K562 (cell line): ENCODE results near the gene PRKCB.

Experiments used
- CAMTA2 ChIP-seq: fragments of 250-450 bp; sonication (Bioruptor Pico); conservative IDR thresholded peaks from 2 replicates; pipeline ENCODE4 v1.5.1; 2022
- CREB1 ChIP-seq, 2 experiments: sonication (generic) in 1 of 2; formaldehyde crosslinking in 1 of 2; IDR thresholded peaks; 2 replicates each; pipeline versions ENCODE4 v1.6.1 to v1.8.0; 2012 to 2022; ENCODE audit warnings: inconsistent platforms in 1 of 2, mild to moderate bottlenecking in 1 of 2, missing genetic modification reagents in 1 of 2, moderate library complexity in 1 of 2
- CTCF ChIP-seq, 3 experiments: IDR thresholded peaks in 2 of 3; conservative IDR thresholded peaks in 1 of 3; 2 replicates each; pipeline ENCODE4 v1.5.1; 2011 to 2012; ENCODE audit warnings: low read length in 3 of 3, mild to moderate bottlenecking in 3 of 3, control low read depth in 2 of 3, improper control_type of control experiment in 1 of 3, inconsistent platforms in 1 of 3, low read depth in 1 of 3, mixed read lengths in 1 of 3, moderate library complexity in 1 of 3; ENCODE audit not compliant: insufficient read depth in 2 of 3
- ELF2 ChIP-seq: fragments of 250-450 bp; sonication (Bioruptor Pico); IDR thresholded peaks from 2 replicates; pipeline ENCODE4 v1.5.0; 2021; ENCODE audit warnings: mild to moderate bottlenecking
- KLF16 ChIP-seq: IDR thresholded peaks from 2 replicates; pipeline ENCODE4 v1.6.1; 2016; ENCODE audit warnings: antibody characterized with exemption
- MAX ChIP-seq: sonication (generic); formaldehyde crosslinking; IDR thresholded peaks from 2 replicates; pipeline ENCODE4 v1.9.0; 2022; ENCODE audit warnings: mild to moderate bottlenecking, missing genetic modification reagents
- MAZ ChIP-seq, 2 experiments: fragments of 450-650 bp in 1 of 2; sonication (generic) in 1 of 2; formaldehyde crosslinking; IDR thresholded peaks in 1 of 2; conservative IDR thresholded peaks in 1 of 2; 2 replicates each; pipeline versions ENCODE4 v1.4.0 to v1.5.0; 2020; ENCODE audit warnings: mild to moderate bottlenecking in 1 of 2, missing genetic modification reagents in 1 of 2
- NFRKB ChIP-seq: fragments of 450-650 bp; IDR thresholded peaks from 2 replicates; pipeline ENCODE4 v1.6.1; 2016; ENCODE audit warnings: low read depth
- RAD21 ChIP-seq, 2 experiments: fragments of 250-450 bp in 1 of 2; fragments of 450-650 bp in 1 of 2; sonication (Bioruptor Pico) in 1 of 2; formaldehyde crosslinking in 1 of 2; IDR thresholded peaks in 1 of 2; conservative IDR thresholded peaks in 1 of 2; 2 replicates each; pipeline versions ENCODE4 v1.4.0 to v1.8.0; 2020 to 2022; ENCODE audit warnings: mild to moderate bottlenecking in 2 of 2, moderate library complexity in 1 of 2
- RB1 ChIP-seq: fragments of 450-650 bp; IDR thresholded peaks from 2 replicates; pipeline ENCODE4 v1.6.1; 2017; ENCODE audit warnings: low read depth, mild to moderate bottlenecking
- TOE1 ChIP-seq, 2 experiments: fragments of 450-650 bp in 1 of 2; sonication (generic) in 1 of 2; formaldehyde crosslinking in 1 of 2; IDR thresholded peaks; 2 replicates each; pipeline versions ENCODE4 v1.7.1 to v1.8.0; 2016 to 2022; ENCODE audit warnings: borderline replicate concordance in 2 of 2, mild to moderate bottlenecking in 2 of 2, antibody characterized with exemption in 1 of 2, inconsistent platforms in 1 of 2, low read depth in 1 of 2, missing genetic modification reagents in 1 of 2, moderate library complexity in 1 of 2
- USF1 ChIP-seq: sonication (generic); formaldehyde crosslinking; IDR thresholded peaks from 2 replicates; pipeline ENCODE4 v1.9.0; 2022; ENCODE audit warnings: mild to moderate bottlenecking, missing genetic modification reagents
- ZNF79 ChIP-seq: fragments of 250-450 bp; sonication (Bioruptor Pico); IDR thresholded peaks from 2 replicates; pipeline ENCODE4 v1.4.0; 2020; ENCODE audit warnings: low read depth, mild to moderate bottlenecking, moderate library complexity

GRCh38 chr16:24195221-24195620 is 359.4 kb downstream of the PRKCB start:
- TF ChIP-seq CTCF (IDR thresholded peaks at IDR 0.05 in 2 of 3, conservative IDR thresholded peaks at IDR 0.05 in 1 of 3; ENCODE audit: insufficient read depth in 2 of 3, low read depth in 1 of 3, low read length in 3 of 3) (no peak), TOE1 (IDR thresholded peaks at IDR 0.05; ENCODE audit: borderline replicate concordance) (no peak), TOE1 (CRISPR knock-in tag; IDR thresholded peaks at IDR 0.05; ENCODE audit: borderline replicate concordance, low read depth) (no peak), CREB1 (IDR thresholded peaks at IDR 0.05) (no peak), CREB1 (CRISPR knock-in tag; IDR thresholded peaks at IDR 0.05) (no peak), KLF16 (no peak), ELF2 (CRISPR knock-in tag) (no peak), USF1 (CRISPR knock-in tag) (no peak), NFRKB (no peak), MAZ (CRISPR knock-in tag; conservative IDR thresholded peaks at IDR 0.05 in 1 of 2, IDR thresholded peaks at IDR 0.05 in 1 of 2) (no peak), CAMTA2 (no peak), RB1 (no peak), ZNF79 (CRISPR knock-in tag) (no peak), RAD21 (CRISPR knock-in tag; conservative IDR thresholded peaks at IDR 0.05 in 1 of 2, IDR thresholded peaks at IDR 0.05 in 1 of 2) (no peak), MAX (CRISPR knock-in tag) (no peak)
